NOMO-1 treated with DMSO at 0.1 percent for 48 hours (cell line): ENCODE measurements around the gene SPEM2.
A peak's percentile ranks its signal among the peaks of the same experiment; 100 is the strongest.

Experiments
- DNase-seq: peaks from one replicate; lab custom pipeline; 2025; ENCODE audit not compliant: unreplicated experiment; lab: John Stamatoyannopoulos, UW

Gene SPEM2

GRCh38 chr17:7403977-7404736 lies 21.3 kb upstream of the SPEM2 start, which contains the start of gene TMEM256:
TMEM256 (minus strand) TSS chr17:7404097; CDS start chr17:7404084, 13 bp downstream.
- DNase-seq, result peak; percentile 98

- DNase-seq, result no peak
Observed at GRCh38 chr17:7404737-7405349, 20.6 kb upstream of the SPEM2 start.

GRCh38 chr17:7405350-7406234 lies 19.8 kb upstream of the SPEM2 start:
- DNase-seq, result no peak

GRCh38 chr17:7406235-7406825 lies 19.1 kb upstream of the SPEM2 start:
- no peak for DNase-seq

- no peak for DNase-seq
Observed at GRCh38 chr17:7407082-7407481, 18.3 kb upstream of the SPEM2 start.

GRCh38 chr17:7407485-7408251 lies 17.7 kb upstream of the SPEM2 start, which contains the start of gene NLGN2:
NLGN2 (plus strand) TSS chr17:7407845; CDS start chr17:7408256, 411 bp downstream.
- no peak for DNase-seq

GRCh38 chr17:7408252-7408727 lies 17.1 kb upstream of the SPEM2 start:
- no peak for DNase-seq

- no peak for DNase-seq
Observed at GRCh38 chr17:7408863-7409262, 16.6 kb upstream of the SPEM2 start.

- DNase-seq, result no peak
Observed at GRCh38 chr17:7409716-7410115, 15.7 kb upstream of the SPEM2 start.

- no peak for DNase-seq
Observed at GRCh38 chr17:7410634-7411426, 14.6 kb upstream of the SPEM2 start.

GRCh38 chr17:7411427-7411750 lies 14.0 kb upstream of the SPEM2 start:
- DNase-seq, result no peak

GRCh38 chr17:7413346-7413985 lies 11.9 kb upstream of the SPEM2 start:
- DNase-seq, result no peak

GRCh38 chr17:7414837-7415236 lies 10.6 kb upstream of the SPEM2 start:
- DNase-seq, result no peak

GRCh38 chr17:7415784-7416183 lies 9.6 kb upstream of the SPEM2 start:
- no peak for DNase-seq

- no peak for DNase-seq
Observed at GRCh38 chr17:7416323-7416722, 9.1 kb upstream of the SPEM2 start.

GRCh38 chr17:7417056-7417655 lies 8.3 kb upstream of the SPEM2 start:
- DNase-seq, result no peak

- no peak for DNase-seq
Observed at GRCh38 chr17:7418472-7419152, 6.8 kb upstream of the SPEM2 start.
